Limb (tissue), 2 donors: Measurements from ENCODE around the gene GRB14.

ENCODE experiments used
- DNase-seq, 2 donors: peaks; one replicate each; pipeline ENCODE4 v3.0.0-alpha.2; 2016; ENCODE audit errors: extremely low spot score in 2 of 2

GRB14 gene

GRCh38 chr2:164613321-164613982, 7.8 kb downstream of the GRB14 start:
- no peak for DNase-seq

GRCh38 chr2:164609790-164610189, 11.5 kb downstream of the GRB14 start:
- no peak for DNase-seq

GRCh38 chr2:164606557-164606956, 14.7 kb downstream of the GRB14 start:
- no peak for DNase-seq

- DNase-seq: no peak
Observed at GRCh38 chr2:164605295-164605694, 16.0 kb downstream of the GRB14 start.

- DNase-seq: no peak
Observed at GRCh38 chr2:164600763-164601162, 20.5 kb downstream of the GRB14 start.

- peak in 1 of 2 donors; percentile 24 for DNase-seq
Observed at GRCh38 chr2:164599954-164600589, 21.2 kb downstream of the GRB14 start.

GRCh38 chr2:164597983-164598382, 23.3 kb downstream of the GRB14 start:
- no peak for DNase-seq

- DNase-seq: no peak
Observed at GRCh38 chr2:164595031-164595430, 26.3 kb downstream of the GRB14 start.

GRCh38 chr2:164593959-164594358, 27.3 kb downstream of the GRB14 start:
- DNase-seq: no peak

GRCh38 chr2:164593541-164593940, 27.7 kb downstream of the GRB14 start:
- no peak for DNase-seq

- DNase-seq: no peak
Observed at GRCh38 chr2:164589522-164589921, 31.8 kb downstream of the GRB14 start.

- DNase-seq: no peak
Observed at GRCh38 chr2:164581050-164581449, 40.2 kb downstream of the GRB14 start.

GRCh38 chr2:164574931-164575330, 46.4 kb downstream of the GRB14 start:
- DNase-seq: no peak

- no peak for DNase-seq
Observed at GRCh38 chr2:164570475-164570874, 50.8 kb downstream of the GRB14 start.

- no peak for DNase-seq
Observed at GRCh38 chr2:164569378-164569777, 51.9 kb downstream of the GRB14 start.

GRCh38 chr2:164568317-164568716, 53.0 kb downstream of the GRB14 start:
- DNase-seq: no peak

- DNase-seq: no peak
Observed at GRCh38 chr2:164567335-164567989, 53.8 kb downstream of the GRB14 start.

- no peak for DNase-seq
Observed at GRCh38 chr2:164565359-164565758, 55.9 kb downstream of the GRB14 start.

GRCh38 chr2:164562666-164563065, 58.6 kb downstream of the GRB14 start:
- no peak for DNase-seq

- DNase-seq: no peak
Observed at GRCh38 chr2:164561991-164562390, 59.3 kb downstream of the GRB14 start.

- DNase-seq: no peak
Observed at GRCh38 chr2:164561416-164561815, 59.9 kb downstream of the GRB14 start.

- no peak for DNase-seq
Observed at GRCh38 chr2:164560902-164561301, 60.4 kb downstream of the GRB14 start.
